Loucy (cell line): ENCODE measurements around the gene PHF20.
"Not testable (repeated sequence)": the region's sequence is repeated elsewhere in the genome, so short reads cannot be mapped to it uniquely, and the experiment has no call there.

Source experiments
- EZH2phosphoT487 ChIP-seq: fragments of 200-600 bp; IDR thresholded peaks from 2 replicates; pipeline ENCODE4 v1.6.1; 2018; ENCODE audit warnings: antibody characterized with exemption, mild to moderate bottlenecking, moderate library complexity, borderline replicate concordance
- TF ChIP-seq, protein P1 (sequence below): fragments of 200-600 bp; sonication (generic); conservative IDR thresholded peaks from 2 replicates; pipeline ENCODE4 v1.5.1; 2014; ENCODE audit warnings: mild to moderate bottlenecking, antibody characterized with exemption, low read length

GRCh38 chr20:35901230-35901629 lies 129.4 kb downstream of the PHF20 start:
- TF ChIP-seq, protein P1, sequence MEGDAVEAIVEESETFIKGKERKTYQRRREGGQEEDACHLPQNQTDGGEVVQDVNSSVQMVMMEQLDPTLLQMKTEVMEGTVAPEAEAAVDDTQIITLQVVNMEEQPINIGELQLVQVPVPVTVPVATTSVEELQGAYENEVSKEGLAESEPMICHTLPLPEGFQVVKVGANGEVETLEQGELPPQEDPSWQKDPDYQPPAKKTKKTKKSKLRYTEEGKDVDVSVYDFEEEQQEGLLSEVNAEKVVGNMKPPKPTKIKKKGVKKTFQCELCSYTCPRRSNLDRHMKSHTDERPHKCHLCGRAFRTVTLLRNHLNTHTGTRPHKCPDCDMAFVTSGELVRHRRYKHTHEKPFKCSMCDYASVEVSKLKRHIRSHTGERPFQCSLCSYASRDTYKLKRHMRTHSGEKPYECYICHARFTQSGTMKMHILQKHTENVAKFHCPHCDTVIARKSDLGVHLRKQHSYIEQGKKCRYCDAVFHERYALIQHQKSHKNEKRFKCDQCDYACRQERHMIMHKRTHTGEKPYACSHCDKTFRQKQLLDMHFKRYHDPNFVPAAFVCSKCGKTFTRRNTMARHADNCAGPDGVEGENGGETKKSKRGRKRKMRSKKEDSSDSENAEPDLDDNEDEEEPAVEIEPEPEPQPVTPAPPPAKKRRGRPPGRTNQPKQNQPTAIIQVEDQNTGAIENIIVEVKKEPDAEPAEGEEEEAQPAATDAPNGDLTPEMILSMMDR: not testable (repeated sequence)
- TF ChIP-seq EZH2phosphoT487: not testable (repeated sequence)
